HEK293 (cell line): Measurements from ENCODE around the gene C19orf25.

Experiments
- KLF16 ChIP-seq: fragments of 450-650 bp; formaldehyde crosslinking; IDR thresholded peaks from 2 replicates; pipeline ENCODE4 v1.5.1; 2017; ENCODE audit warnings: missing biosample characterization, missing genetic modification characterization
- SP7 ChIP-seq: fragments of 450-650 bp; formaldehyde crosslinking; IDR thresholded peaks from 2 replicates; pipeline ENCODE4 v1.5.1; 2016; ENCODE audit warnings: missing biosample characterization, missing genetic modification characterization
- TF ChIP-seq, protein P1 (sequence below): fragments of 450-650 bp; formaldehyde crosslinking; IDR thresholded peaks from 2 replicates; pipeline ENCODE4 v1.5.1; 2016; ENCODE audit warnings: missing biosample characterization, missing genetic modification characterization
- TF ChIP-seq, protein P2 (sequence below): fragments of 450-650 bp; formaldehyde crosslinking; IDR thresholded peaks from 2 replicates; pipeline ENCODE4 v1.5.1; 2016; ENCODE audit warnings: missing biosample characterization, missing genetic modification characterization

DNA sequence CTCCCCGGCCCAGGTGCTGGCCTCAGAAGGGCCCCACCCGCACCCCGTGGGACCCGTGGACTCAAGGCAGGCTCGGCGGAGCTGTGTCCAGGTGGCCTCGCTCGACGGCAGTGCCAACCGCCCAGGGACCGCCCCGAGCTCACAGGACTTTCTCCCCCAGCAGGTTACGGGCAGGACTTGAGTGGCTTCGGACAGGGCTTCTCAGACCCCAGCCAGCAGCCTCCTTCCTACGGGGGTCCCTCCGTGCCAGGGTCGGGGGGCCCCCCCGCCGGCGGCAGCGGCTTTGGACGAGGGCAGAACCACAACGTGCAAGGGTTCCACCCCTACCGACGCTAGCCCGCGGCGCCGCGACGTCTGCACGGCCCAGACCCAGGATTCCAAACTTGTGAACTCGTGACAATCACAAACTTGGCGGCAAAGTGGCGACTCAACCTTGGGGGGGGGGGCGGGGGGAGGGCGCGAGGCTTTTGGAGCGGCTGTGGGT, 44.4 kb downstream of the C19orf25 start:
- TF ChIP-seq KLF16 (tag by site-specific recombination) (no peak), SP7 (no peak)
- TF ChIP-seq, protein P1, sequence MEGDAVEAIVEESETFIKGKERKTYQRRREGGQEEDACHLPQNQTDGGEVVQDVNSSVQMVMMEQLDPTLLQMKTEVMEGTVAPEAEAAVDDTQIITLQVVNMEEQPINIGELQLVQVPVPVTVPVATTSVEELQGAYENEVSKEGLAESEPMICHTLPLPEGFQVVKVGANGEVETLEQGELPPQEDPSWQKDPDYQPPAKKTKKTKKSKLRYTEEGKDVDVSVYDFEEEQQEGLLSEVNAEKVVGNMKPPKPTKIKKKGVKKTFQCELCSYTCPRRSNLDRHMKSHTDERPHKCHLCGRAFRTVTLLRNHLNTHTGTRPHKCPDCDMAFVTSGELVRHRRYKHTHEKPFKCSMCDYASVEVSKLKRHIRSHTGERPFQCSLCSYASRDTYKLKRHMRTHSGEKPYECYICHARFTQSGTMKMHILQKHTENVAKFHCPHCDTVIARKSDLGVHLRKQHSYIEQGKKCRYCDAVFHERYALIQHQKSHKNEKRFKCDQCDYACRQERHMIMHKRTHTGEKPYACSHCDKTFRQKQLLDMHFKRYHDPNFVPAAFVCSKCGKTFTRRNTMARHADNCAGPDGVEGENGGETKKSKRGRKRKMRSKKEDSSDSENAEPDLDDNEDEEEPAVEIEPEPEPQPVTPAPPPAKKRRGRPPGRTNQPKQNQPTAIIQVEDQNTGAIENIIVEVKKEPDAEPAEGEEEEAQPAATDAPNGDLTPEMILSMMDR: no peak
- TF ChIP-seq, protein P2, sequence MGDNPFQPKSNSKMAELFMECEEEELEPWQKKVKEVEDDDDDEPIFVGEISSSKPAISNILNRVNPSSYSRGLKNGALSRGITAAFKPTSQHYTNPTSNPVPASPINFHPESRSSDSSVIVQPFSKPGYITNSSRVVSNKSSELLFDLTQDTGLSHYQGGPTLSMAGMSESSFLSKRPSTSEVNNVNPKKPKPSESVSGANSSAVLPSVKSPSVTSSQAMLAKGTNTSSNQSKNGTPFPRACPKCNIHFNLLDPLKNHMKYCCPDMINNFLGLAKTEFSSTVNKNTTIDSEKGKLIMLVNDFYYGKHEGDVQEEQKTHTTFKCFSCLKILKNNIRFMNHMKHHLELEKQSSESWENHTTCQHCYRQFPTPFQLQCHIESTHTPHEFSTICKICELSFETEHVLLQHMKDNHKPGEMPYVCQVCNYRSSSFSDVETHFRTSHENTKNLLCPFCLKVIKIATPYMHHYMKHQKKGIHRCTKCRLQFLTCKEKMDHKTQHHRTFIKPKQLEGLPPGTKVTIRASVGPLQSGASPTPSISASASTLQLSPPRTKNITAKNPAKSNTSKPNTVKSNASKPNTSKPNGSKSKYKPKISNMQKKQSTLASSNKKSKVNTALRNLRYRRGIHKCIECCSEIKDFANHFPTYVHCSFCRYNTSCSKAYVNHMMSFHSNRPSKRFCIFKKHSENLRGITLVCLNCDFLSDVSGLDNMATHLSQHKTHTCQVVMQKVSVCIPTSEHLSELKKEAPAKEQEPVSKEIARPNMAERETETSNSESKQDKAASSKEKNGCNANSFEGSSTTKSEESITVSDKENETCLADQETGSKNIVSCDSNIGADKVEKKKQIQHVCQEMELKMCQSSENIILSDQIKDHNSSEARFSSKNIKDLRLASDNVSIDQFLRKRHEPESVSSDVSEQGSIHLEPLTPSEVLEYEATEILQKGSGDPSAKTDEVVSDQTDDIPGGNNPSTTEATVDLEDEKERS (tag by site-specific recombination): no peak
